A172 (cell line): ENCODE measurements around the gene CD27. TPM values are rescaled to one million over a fixed set of nuclear protein-coding genes. Genes with fewer than 3 reads are reported as not detected.

ENCODE experiments used
- DNase-seq: peaks from one replicate; pipeline ENCODE4 v3.0.0-alpha.2; 2015; ENCODE audit warnings: low spot score
- total RNA-seq: library from RNA; depleted of rRNA; stranded (reverse); fragments of >200 nt; shearing (Covaris generic); gene quantifications from 2 replicates; pipeline ENCODE4 v1.2.3, GENCODE V29; 2014

CD27 gene
- total RNA-seq, 1 experiment from 2014 or later, result not detected

GRCh38 chr12:6434205-6435140 lies 10.3 kb upstream of the CD27 start:
- DNase-seq, result no peak

- no peak for DNase-seq
These were observed 8.6 kb upstream of the CD27 start for GRCh38 chr12:6435961-6436715.

- DNase-seq, result no peak
These were observed 7.2 kb upstream of the CD27 start for GRCh38 chr12:6437586-6437985.

- DNase-seq, result no peak
These were observed 6.4 kb upstream of the CD27 start for GRCh38 chr12:6438345-6438744.

- no peak for DNase-seq
These were observed 4.4 kb upstream of the CD27 start for GRCh38 chr12:6440391-6440790.

GRCh38 chr12:6442836-6443235 lies 1.9 kb upstream of the CD27 start:
- no peak for DNase-seq

GRCh38 chr12:6443361-6443983 lies 1.3 kb upstream of the CD27 start:
- DNase-seq, result no peak

GRCh38 chr12:6444031-6444430 lies 724 bp upstream of the CD27 start:
- DNase-seq, result no peak

- no peak for DNase-seq
These were observed 5.5 kb downstream of the CD27 start for GRCh38 chr12:6450091-6450868.

GRCh38 chr12:6450869-6451347 lies 6.2 kb downstream of the CD27 start:
- DNase-seq, result no peak

GRCh38 chr12:6451348-6452244 lies 6.8 kb downstream of the CD27 start, which contains the start of gene TAPBPL:
Gene TAPBPL, plus strand, starts transcription at chr12:6452042. Its CDS starts 207 bp downstream, at chr12:6452249.
- DNase-seq, result peak; percentile 67

- DNase-seq, result peak; percentile 13
These were observed 7.6 kb downstream of the CD27 start for GRCh38 chr12:6452245-6452943.

GRCh38 chr12:6452944-6453630 lies 8.3 kb downstream of the CD27 start:
- DNase-seq, result peak; percentile 68

GRCh38 chr12:6457220-6457945 lies 12.6 kb downstream of the CD27 start:
- DNase-seq, result no peak

GRCh38 chr12:6458281-6459003 lies 13.7 kb downstream of the CD27 start:
- no peak for DNase-seq

- DNase-seq, result no peak
These were observed 14.2 kb downstream of the CD27 start for GRCh38 chr12:6459004-6459337.

GRCh38 chr12:6460751-6461371 lies 16.1 kb downstream of the CD27 start:
- DNase-seq, result no peak
